ENCODE measurements around the gene ZNF385D.

The ZNF385D gene

GRCh38 chr3:21722768-21723167 is 28.2 kb downstream of the ZNF385D start:
- H3K36me3 ChIP-seq (ENCODE audit: insufficient read depth, low read length), result no peaks in the 10 kb centered on the region
- H3K4me3 ChIP-seq (ENCODE audit: low read depth, low read length), result no peak overlapping the region
- no peak overlapping the region for H3K27ac ChIP-seq (ENCODE audit: low read depth, low read length)

GRCh38 chr3:21722301-21722700 is 28.7 kb downstream of the ZNF385D start:
- Histone ChIP-seq H2AFZ (ENCODE audit: low read length, unreplicated experiment) (no peak overlapping the region), H3K4me1 (ENCODE audit: control insufficient read depth, insufficient read depth, low read length, unreplicated experiment) (peaks cover 19% of the 10 kb centered on the region), H3K79me2 (ENCODE audit: control insufficient read depth, insufficient read depth, low read length, unreplicated experiment) (no peaks in the 10 kb centered on the region), H3K4me3 (ENCODE audit: low read depth, low read length) (no peak overlapping the region), H3K27ac (ENCODE audit: low read depth, low read length) (no peak overlapping the region), H3K36me3 (ENCODE audit: insufficient read depth, low read length) (no peaks in the 10 kb centered on the region), H3K27me3 (ENCODE audit: insufficient read depth, low read length) (no peaks in the 10 kb centered on the region)

More at GRCh38 chr3:21722768-21723167, 28.2 kb downstream of the ZNF385D start:
- Histone ChIP-seq H3K4me1 (ENCODE audit: control insufficient read depth, insufficient read depth, low read length, unreplicated experiment) (peaks cover 14% of the 10 kb centered on the region), H3K27me3 (ENCODE audit: insufficient read depth, low read length) (no peaks in the 10 kb centered on the region), H2AFZ (ENCODE audit: low read length, unreplicated experiment) (no peak overlapping the region), H3K79me2 (ENCODE audit: control insufficient read depth, insufficient read depth, low read length, unreplicated experiment) (no peaks in the 10 kb centered on the region)

GRCh38 chr3:21718943-21719591 is 31.9 kb downstream of the ZNF385D start:
- H3K4me1 ChIP-seq (ENCODE audit: control insufficient read depth, insufficient read depth, low read length, unreplicated experiment), result peaks cover 22% of the 10 kb centered on the region
- H3K27me3 ChIP-seq (ENCODE audit: insufficient read depth, low read length), result no peaks in the 10 kb centered on the region
- no peak overlapping the region for H2AFZ ChIP-seq (ENCODE audit: low read length, unreplicated experiment)
- H3K79me2 ChIP-seq (ENCODE audit: control insufficient read depth, insufficient read depth, low read length, unreplicated experiment), result no peaks in the 10 kb centered on the region
- no peak overlapping the region for H3K4me3 ChIP-seq (ENCODE audit: low read depth, low read length)
- peak overlapping the region; percentile 93 for H3K27ac ChIP-seq (ENCODE audit: low read depth, low read length)
- no peaks in the 10 kb centered on the region for H3K36me3 ChIP-seq (ENCODE audit: insufficient read depth, low read length)

GRCh38 chr3:21718161-21718765 is 32.7 kb downstream of the ZNF385D start:
- no peak overlapping the region for H2AFZ ChIP-seq (ENCODE audit: low read length, unreplicated experiment)
- peak overlapping the region; percentile 35; the same call in 1 of the 2 replicates for H3K4me3 ChIP-seq (ENCODE audit: low read depth, low read length)
- no peaks in the 10 kb centered on the region for H3K36me3 ChIP-seq (ENCODE audit: insufficient read depth, low read length)
- H3K4me1 ChIP-seq (ENCODE audit: control insufficient read depth, insufficient read depth, low read length, unreplicated experiment), result peaks cover 22% of the 10 kb centered on the region
- no peaks in the 10 kb centered on the region for H3K79me2 ChIP-seq (ENCODE audit: control insufficient read depth, insufficient read depth, low read length, unreplicated experiment)
- no peaks in the 10 kb centered on the region for H3K27me3 ChIP-seq (ENCODE audit: insufficient read depth, low read length)
- peak overlapping the region; percentile 93 for H3K27ac ChIP-seq (ENCODE audit: low read depth, low read length)

GRCh38 chr3:21715662-21716061 is 35.3 kb downstream of the ZNF385D start:
- H3K27me3 ChIP-seq (ENCODE audit: insufficient read depth, low read length), result no peaks in the 10 kb centered on the region
- no peak overlapping the region for H2AFZ ChIP-seq (ENCODE audit: low read length, unreplicated experiment)
- no peaks in the 10 kb centered on the region for H3K79me2 ChIP-seq (ENCODE audit: control insufficient read depth, insufficient read depth, low read length, unreplicated experiment)
- H3K27ac ChIP-seq (ENCODE audit: low read depth, low read length), result no peak overlapping the region
- H3K36me3 ChIP-seq (ENCODE audit: insufficient read depth, low read length), result no peaks in the 10 kb centered on the region
- peaks cover 22% of the 10 kb centered on the region for H3K4me1 ChIP-seq (ENCODE audit: control insufficient read depth, insufficient read depth, low read length, unreplicated experiment)
- no peak overlapping the region for H3K4me3 ChIP-seq (ENCODE audit: low read depth, low read length)

- Histone ChIP-seq H3K36me3 (ENCODE audit: insufficient read depth, low read length) (no peaks in the 10 kb centered on the region; the same call in 1 of the 2 replicates), H2AFZ (ENCODE audit: low read length, unreplicated experiment) (peak overlapping the region; percentile 47), H3K4me1 (ENCODE audit: control insufficient read depth, insufficient read depth, low read length, unreplicated experiment) (peaks cover 13% of the 10 kb centered on the region), H3K27me3 (ENCODE audit: insufficient read depth, low read length) (no peaks in the 10 kb centered on the region), H3K4me3 (ENCODE audit: low read depth, low read length) (peak overlapping the region; percentile 18; the same call in 1 of the 2 replicates), H3K79me2 (ENCODE audit: control insufficient read depth, insufficient read depth, low read length, unreplicated experiment) (no peaks in the 10 kb centered on the region), H3K27ac (ENCODE audit: low read depth, low read length) (peak overlapping the region; percentile 75)
These were observed 45.2 kb downstream of the ZNF385D start for GRCh38 chr3:21705769-21706168.

- no peak overlapping the region for H2AFZ ChIP-seq (ENCODE audit: low read length, unreplicated experiment)
- H3K27ac ChIP-seq (ENCODE audit: low read depth, low read length), result no peak overlapping the region
- H3K36me3 ChIP-seq (ENCODE audit: insufficient read depth, low read length), result no peaks in the 10 kb centered on the region; the same call in 1 of the 2 replicates
- H3K79me2 ChIP-seq (ENCODE audit: control insufficient read depth, insufficient read depth, low read length, unreplicated experiment), result no peaks in the 10 kb centered on the region
- peaks cover 13% of the 10 kb centered on the region for H3K4me1 ChIP-seq (ENCODE audit: control insufficient read depth, insufficient read depth, low read length, unreplicated experiment)
- H3K4me3 ChIP-seq (ENCODE audit: low read depth, low read length), result no peak overlapping the region
- no peaks in the 10 kb centered on the region for H3K27me3 ChIP-seq (ENCODE audit: insufficient read depth, low read length)
These were observed 46.2 kb downstream of the ZNF385D start for GRCh38 chr3:21704796-21705195.

- no peak overlapping the region for H2AFZ ChIP-seq (ENCODE audit: low read length, unreplicated experiment)
- H3K4me3 ChIP-seq (ENCODE audit: low read depth, low read length), result no peak overlapping the region
- no peaks in the 10 kb centered on the region for H3K79me2 ChIP-seq (ENCODE audit: control insufficient read depth, insufficient read depth, low read length, unreplicated experiment)
These were observed 47.7 kb downstream of the ZNF385D start for GRCh38 chr3:21703291-21703690.

GRCh38 chr3:21697707-21698106 is 53.3 kb downstream of the ZNF385D start:
- Histone ChIP-seq H3K4me1 (ENCODE audit: control insufficient read depth, insufficient read depth, low read length, unreplicated experiment) (no peaks in the 10 kb centered on the region), H3K27ac (ENCODE audit: low read depth, low read length) (no peak overlapping the region), H2AFZ (ENCODE audit: low read length, unreplicated experiment) (no peak overlapping the region), H3K36me3 (ENCODE audit: insufficient read depth, low read length) (no peaks in the 10 kb centered on the region), H3K79me2 (ENCODE audit: control insufficient read depth, insufficient read depth, low read length, unreplicated experiment) (no peaks in the 10 kb centered on the region), H3K4me3 (ENCODE audit: low read depth, low read length) (no peak overlapping the region), H3K27me3 (ENCODE audit: insufficient read depth, low read length) (no peaks in the 10 kb centered on the region)

More at GRCh38 chr3:21703291-21703690, 47.7 kb downstream of the ZNF385D start:
- Histone ChIP-seq H3K36me3 (ENCODE audit: insufficient read depth, low read length) (no peaks in the 10 kb centered on the region; the same call in 1 of the 2 replicates), H3K27ac (ENCODE audit: low read depth, low read length) (no peak overlapping the region), H3K4me1 (ENCODE audit: control insufficient read depth, insufficient read depth, low read length, unreplicated experiment) (peaks cover 13% of the 10 kb centered on the region), H3K27me3 (ENCODE audit: insufficient read depth, low read length) (no peaks in the 10 kb centered on the region)

GRCh38 chr3:21694506-21694905 is 56.5 kb downstream of the ZNF385D start:
- no peaks in the 10 kb centered on the region for H3K36me3 ChIP-seq (ENCODE audit: insufficient read depth, low read length)
- H2AFZ ChIP-seq (ENCODE audit: low read length, unreplicated experiment), result no peak overlapping the region
- no peaks in the 10 kb centered on the region for H3K4me1 ChIP-seq (ENCODE audit: control insufficient read depth, insufficient read depth, low read length, unreplicated experiment)
- no peaks in the 10 kb centered on the region for H3K27me3 ChIP-seq (ENCODE audit: insufficient read depth, low read length)
- no peak overlapping the region for H3K27ac ChIP-seq (ENCODE audit: low read depth, low read length)
- no peaks in the 10 kb centered on the region for H3K79me2 ChIP-seq (ENCODE audit: control insufficient read depth, insufficient read depth, low read length, unreplicated experiment)
- H3K4me3 ChIP-seq (ENCODE audit: low read depth, low read length), result no peak overlapping the region

GRCh38 chr3:21691036-21691435 is 60.0 kb downstream of the ZNF385D start:
- no peaks in the 10 kb centered on the region for H3K36me3 ChIP-seq (ENCODE audit: insufficient read depth, low read length)
- H3K79me2 ChIP-seq (ENCODE audit: control insufficient read depth, insufficient read depth, low read length, unreplicated experiment), result no peaks in the 10 kb centered on the region
- no peaks in the 10 kb centered on the region for H3K27me3 ChIP-seq (ENCODE audit: insufficient read depth, low read length)
- no peak overlapping the region for H3K4me3 ChIP-seq (ENCODE audit: low read depth, low read length)
- H3K27ac ChIP-seq (ENCODE audit: low read depth, low read length), result no peak overlapping the region
- no peaks in the 10 kb centered on the region for H3K4me1 ChIP-seq (ENCODE audit: control insufficient read depth, insufficient read depth, low read length, unreplicated experiment)
- H2AFZ ChIP-seq (ENCODE audit: low read length, unreplicated experiment), result no peak overlapping the region

All from ACC112 (cell line).